Ovary (tissue), 3 donors: ENCODE measurements around the gene KCTD17.

Experiments used
- EP300 ChIP-seq: sonication (generic); formaldehyde crosslinking; IDR thresholded peaks from one replicate; pipeline ENCODE4 v1.6.1; 2017; ENCODE audit warnings: antibody characterized with exemption
- POLR2A ChIP-seq: fragments of 450-650 bp; IDR thresholded peaks from one replicate; pipeline ENCODE4 v1.6.1; 2017; ENCODE audit warnings: antibody characterized with exemption, mild to moderate bottlenecking, moderate library complexity
- TF ChIP-seq, protein P1 (sequence below), 3 donors: fragments of 450-650 bp in 2 of 3; fragments of 200-600 bp in 1 of 3; IDR thresholded peaks; one replicate each; pipeline versions ENCODE4 v1.5.1 to v1.8.0; 2016 to 2022; ENCODE audit warnings: antibody characterized with exemption in 3 of 3, mild to moderate bottlenecking in 1 of 3
- donor health status: DM: no; HTN: no; CAD: no.

DNA sequence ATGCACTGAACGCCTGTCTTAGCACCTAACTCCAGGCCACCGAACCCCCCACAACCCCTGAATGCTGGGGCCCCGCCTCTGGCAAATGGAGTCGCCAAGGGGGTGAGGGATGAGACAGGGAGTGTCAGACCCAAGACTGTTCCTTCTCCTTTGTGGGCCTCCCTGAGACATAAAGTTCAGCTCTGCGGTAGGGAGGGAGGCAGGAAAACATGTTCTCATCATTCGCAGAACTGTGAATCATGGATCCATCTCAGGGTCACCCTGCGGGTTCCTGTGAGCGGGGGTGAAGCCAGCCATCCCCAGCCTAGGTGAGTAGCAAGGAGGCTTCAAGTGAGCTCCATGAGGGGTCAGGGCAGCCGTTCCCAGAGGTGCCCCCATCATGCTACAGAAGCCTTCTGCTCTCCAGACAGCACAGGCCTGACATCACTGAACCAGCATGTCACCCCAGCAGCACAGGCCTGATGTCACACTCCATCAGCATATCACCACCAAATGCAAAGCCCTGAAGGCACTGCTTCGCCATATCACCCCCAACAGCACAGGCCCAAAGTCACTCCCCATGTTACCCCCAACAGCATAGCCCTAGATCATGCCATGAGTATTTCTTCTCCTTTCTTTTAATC is 30.8 kb downstream of the KCTD17 start:
- TF ChIP-seq, protein P1, sequence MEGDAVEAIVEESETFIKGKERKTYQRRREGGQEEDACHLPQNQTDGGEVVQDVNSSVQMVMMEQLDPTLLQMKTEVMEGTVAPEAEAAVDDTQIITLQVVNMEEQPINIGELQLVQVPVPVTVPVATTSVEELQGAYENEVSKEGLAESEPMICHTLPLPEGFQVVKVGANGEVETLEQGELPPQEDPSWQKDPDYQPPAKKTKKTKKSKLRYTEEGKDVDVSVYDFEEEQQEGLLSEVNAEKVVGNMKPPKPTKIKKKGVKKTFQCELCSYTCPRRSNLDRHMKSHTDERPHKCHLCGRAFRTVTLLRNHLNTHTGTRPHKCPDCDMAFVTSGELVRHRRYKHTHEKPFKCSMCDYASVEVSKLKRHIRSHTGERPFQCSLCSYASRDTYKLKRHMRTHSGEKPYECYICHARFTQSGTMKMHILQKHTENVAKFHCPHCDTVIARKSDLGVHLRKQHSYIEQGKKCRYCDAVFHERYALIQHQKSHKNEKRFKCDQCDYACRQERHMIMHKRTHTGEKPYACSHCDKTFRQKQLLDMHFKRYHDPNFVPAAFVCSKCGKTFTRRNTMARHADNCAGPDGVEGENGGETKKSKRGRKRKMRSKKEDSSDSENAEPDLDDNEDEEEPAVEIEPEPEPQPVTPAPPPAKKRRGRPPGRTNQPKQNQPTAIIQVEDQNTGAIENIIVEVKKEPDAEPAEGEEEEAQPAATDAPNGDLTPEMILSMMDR (IDR thresholded peaks at IDR 0.05), result no peak
- TF ChIP-seq POLR2A (no peak), EP300 (no peak)
